Measurements from ENCODE around the gene LCE6A.

The LCE6A gene

DNA sequence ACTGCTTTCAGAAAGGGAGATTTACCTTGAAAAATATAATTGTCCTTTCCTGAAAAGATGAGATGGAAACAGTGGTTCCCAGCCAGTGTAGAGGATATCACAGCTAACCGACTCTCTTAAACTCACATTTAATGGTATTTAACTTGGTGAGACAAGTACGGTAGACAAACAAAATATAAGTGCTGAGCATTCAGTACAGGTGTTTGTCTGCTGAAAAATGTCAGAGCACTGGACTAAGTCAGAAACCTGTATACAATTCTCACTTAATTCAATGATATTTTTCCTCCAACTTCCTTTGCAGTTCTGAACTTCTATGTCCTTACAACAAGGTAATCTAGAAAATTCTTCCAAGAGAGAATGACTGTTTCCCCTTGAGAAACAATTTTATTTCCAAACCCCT, 31.0 kb upstream of the LCE6A start, which contains the start of gene LCE1B:
Gene LCE1B, plus strand, starts transcription at position 301 of the 400 bp plus-strand sequence. CDS start 476 bp downstream, outside the sequence.
- in situ Hi-C loops (cut with MboI; ENCODE audit: low pct_unique_long_range_greater_than_20kb, low sequenced_read_pairs, unreplicated experiment) = no loop called here
- TF ChIP-seq, protein P1, sequence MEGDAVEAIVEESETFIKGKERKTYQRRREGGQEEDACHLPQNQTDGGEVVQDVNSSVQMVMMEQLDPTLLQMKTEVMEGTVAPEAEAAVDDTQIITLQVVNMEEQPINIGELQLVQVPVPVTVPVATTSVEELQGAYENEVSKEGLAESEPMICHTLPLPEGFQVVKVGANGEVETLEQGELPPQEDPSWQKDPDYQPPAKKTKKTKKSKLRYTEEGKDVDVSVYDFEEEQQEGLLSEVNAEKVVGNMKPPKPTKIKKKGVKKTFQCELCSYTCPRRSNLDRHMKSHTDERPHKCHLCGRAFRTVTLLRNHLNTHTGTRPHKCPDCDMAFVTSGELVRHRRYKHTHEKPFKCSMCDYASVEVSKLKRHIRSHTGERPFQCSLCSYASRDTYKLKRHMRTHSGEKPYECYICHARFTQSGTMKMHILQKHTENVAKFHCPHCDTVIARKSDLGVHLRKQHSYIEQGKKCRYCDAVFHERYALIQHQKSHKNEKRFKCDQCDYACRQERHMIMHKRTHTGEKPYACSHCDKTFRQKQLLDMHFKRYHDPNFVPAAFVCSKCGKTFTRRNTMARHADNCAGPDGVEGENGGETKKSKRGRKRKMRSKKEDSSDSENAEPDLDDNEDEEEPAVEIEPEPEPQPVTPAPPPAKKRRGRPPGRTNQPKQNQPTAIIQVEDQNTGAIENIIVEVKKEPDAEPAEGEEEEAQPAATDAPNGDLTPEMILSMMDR (IDR thresholded peaks at IDR 0.05; ENCODE audit: extremely low read depth, insufficient read depth, missing control alignments) = no peak
- no peak for DNase-seq (ENCODE audit: low spot score)

GRCh38 chr1:152817309-152817708, 25.3 kb upstream of the LCE6A start:
- no peak for DNase-seq (ENCODE audit: low spot score)
- TF ChIP-seq, protein P1 (IDR thresholded peaks at IDR 0.05; ENCODE audit: extremely low read depth, insufficient read depth, missing control alignments) = no peak
- in situ Hi-C loops (cut with MboI; ENCODE audit: low pct_unique_long_range_greater_than_20kb, low sequenced_read_pairs, unreplicated experiment) = no loop called here

GRCh38 chr1:152823294-152823693, 19.4 kb upstream of the LCE6A start:
- in situ Hi-C loops (cut with MboI; ENCODE audit: low pct_unique_long_range_greater_than_20kb, low sequenced_read_pairs, unreplicated experiment) = no loop called here
- TF ChIP-seq, protein P1 (IDR thresholded peaks at IDR 0.05; ENCODE audit: extremely low read depth, insufficient read depth, missing control alignments) = no peak
- no peak for DNase-seq (ENCODE audit: low spot score)

- TF ChIP-seq, protein P1 (IDR thresholded peaks at IDR 0.05; ENCODE audit: extremely low read depth, insufficient read depth, missing control alignments) = no peak
- DNase-seq (ENCODE audit: low spot score) = no peak
- in situ Hi-C loops (cut with MboI; ENCODE audit: low pct_unique_long_range_greater_than_20kb, low sequenced_read_pairs, unreplicated experiment) = no loop called here
Observed at GRCh38 chr1:152824964-152825363, 17.7 kb upstream of the LCE6A start.

DNA sequence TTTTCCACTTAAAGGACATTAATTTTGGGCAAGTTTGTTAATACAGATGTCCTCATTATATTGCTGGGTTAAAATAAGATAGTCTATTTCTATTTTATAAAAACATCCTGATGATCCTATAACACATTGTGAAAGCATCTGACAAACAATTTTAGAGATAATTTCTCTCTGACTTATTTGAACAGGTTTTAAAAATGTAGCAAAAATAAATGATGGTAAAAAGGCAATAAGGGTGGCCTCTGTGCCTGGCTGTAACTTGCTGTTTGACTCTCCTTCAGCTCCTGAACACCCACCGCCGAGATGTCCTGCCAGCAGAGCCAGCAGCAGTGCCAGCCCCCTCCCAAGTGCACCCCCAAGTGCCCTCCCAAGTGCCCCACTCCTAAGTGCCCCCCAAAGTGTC, 15.5 kb upstream of the LCE6A start, which contains the start of gene LCE1A:
Gene LCE1A, plus strand, starts transcription at position 301 of the 400 bp plus-strand sequence. Its CDS starts 0 bp downstream, at position 301.
- no peak for DNase-seq (ENCODE audit: low spot score)
- TF ChIP-seq, protein P1 (IDR thresholded peaks at IDR 0.05; ENCODE audit: extremely low read depth, insufficient read depth, missing control alignments) = no peak
- in situ Hi-C loops (cut with MboI; ENCODE audit: low pct_unique_long_range_greater_than_20kb, low sequenced_read_pairs, unreplicated experiment) = no loop called here

- in situ Hi-C loops (cut with MboI; ENCODE audit: low pct_unique_long_range_greater_than_20kb, low sequenced_read_pairs, unreplicated experiment) = no loop called here
- DNase-seq (ENCODE audit: low spot score) = no peak
- TF ChIP-seq, protein P1 (IDR thresholded peaks at IDR 0.05; ENCODE audit: extremely low read depth, insufficient read depth, missing control alignments) = no peak
Observed at GRCh38 chr1:152836870-152837269, 5.8 kb upstream of the LCE6A start.

DNA sequence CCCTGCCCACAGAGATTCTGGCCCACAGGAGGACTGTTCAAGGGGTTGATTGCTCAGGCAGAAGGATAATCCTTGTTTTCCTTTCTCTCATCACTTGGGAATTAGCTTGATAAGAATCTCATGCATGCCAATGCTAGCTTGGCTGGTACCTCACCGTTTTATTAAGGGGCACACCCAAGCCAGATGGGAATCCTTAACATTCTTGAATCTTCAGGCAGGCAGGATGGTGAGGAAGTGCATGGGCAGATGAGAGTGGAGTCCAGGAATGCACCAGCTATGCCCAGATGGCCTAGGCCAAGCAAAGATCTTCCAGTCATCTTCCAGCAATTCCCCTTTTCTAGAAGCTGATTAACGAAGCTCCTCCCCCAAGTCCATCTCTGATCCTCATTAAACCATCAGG, 13.0 kb downstream of the LCE6A start:
- no peak for DNase-seq (ENCODE audit: low spot score)
- in situ Hi-C loops (cut with MboI; ENCODE audit: low pct_unique_long_range_greater_than_20kb, low sequenced_read_pairs, unreplicated experiment) = no loop called here
- TF ChIP-seq, protein P1 (IDR thresholded peaks at IDR 0.05; ENCODE audit: extremely low read depth, insufficient read depth, missing control alignments) = no peak

Data from GM13977 (cell line).